Measurements from ENCODE around the gene MBD5. TPM values are rescaled to one million over a fixed set of nuclear protein-coding genes. Genes with fewer than 3 reads are reported as not detected.

The MBD5 gene
- total RNA-seq, 1 donor from 2014 or later: 95.4 TPM

GRCh38 chr2:148360662-148361061 lies 339.8 kb downstream of the MBD5 start:
- Mint-ChIP-seq H3K4me3 (ENCODE audit: unreplicated experiment) (no peak overlapping the region), H3K27me3 (ENCODE audit: unreplicated experiment) (no peaks in the 10 kb centered on the region), H3K36me3 (ENCODE audit: unreplicated experiment) (peaks cover 21% of the 10 kb centered on the region), H3K4me1 (ENCODE audit: low read depth, unreplicated experiment) (no peaks in the 10 kb centered on the region), H3K27ac (ENCODE audit: unreplicated experiment) (no peak overlapping the region), H3K9me3 (ENCODE audit: unreplicated experiment) (peaks cover 13% of the 10 kb centered on the region)
- TF ChIP-seq CTCF (IDR thresholded peaks at IDR 0.05; ENCODE audit: partially characterized antibody, unreplicated experiment): no peak
- no peak for DNase-seq

- Mint-ChIP-seq H3K9me3 (ENCODE audit: unreplicated experiment) (peaks cover 14% of the 10 kb centered on the region), H3K36me3 (ENCODE audit: unreplicated experiment) (peaks cover 31% of the 10 kb centered on the region), H3K27ac (ENCODE audit: unreplicated experiment) (no peak overlapping the region), H3K4me3 (ENCODE audit: unreplicated experiment) (no peak overlapping the region), H3K4me1 (ENCODE audit: low read depth, unreplicated experiment) (no peaks in the 10 kb centered on the region), H3K27me3 (ENCODE audit: unreplicated experiment) (no peaks in the 10 kb centered on the region)
- TF ChIP-seq CTCF (IDR thresholded peaks at IDR 0.05; ENCODE audit: partially characterized antibody, unreplicated experiment): no peak
- DNase-seq: no peak
Observed at GRCh38 chr2:148362144-148362796, 341.4 kb downstream of the MBD5 start.

- no peak for DNase-seq
- H3K36me3 Mint-ChIP-seq (ENCODE audit: unreplicated experiment): peaks cover 19% of the 10 kb centered on the region
- no peaks in the 10 kb centered on the region for H3K4me1 Mint-ChIP-seq (ENCODE audit: low read depth, unreplicated experiment)
- no peaks in the 10 kb centered on the region for H3K27me3 Mint-ChIP-seq (ENCODE audit: unreplicated experiment)
- no peak for TF ChIP-seq CTCF (IDR thresholded peaks at IDR 0.05; ENCODE audit: partially characterized antibody, unreplicated experiment)
- H3K27ac Mint-ChIP-seq (ENCODE audit: unreplicated experiment): no peak overlapping the region
- H3K4me3 Mint-ChIP-seq (ENCODE audit: unreplicated experiment): no peak overlapping the region
- H3K9me3 Mint-ChIP-seq (ENCODE audit: unreplicated experiment): peaks cover 2% of the 10 kb centered on the region
Observed at GRCh38 chr2:148375214-148375613, 354.3 kb downstream of the MBD5 start.

GRCh38 chr2:148391324-148391723 lies 370.4 kb downstream of the MBD5 start:
- H3K27ac Mint-ChIP-seq (ENCODE audit: unreplicated experiment): no peak overlapping the region
- no peaks in the 10 kb centered on the region for H3K36me3 Mint-ChIP-seq (ENCODE audit: unreplicated experiment)
- H3K9me3 Mint-ChIP-seq (ENCODE audit: unreplicated experiment): peaks cover 2% of the 10 kb centered on the region
- no peak for TF ChIP-seq CTCF (IDR thresholded peaks at IDR 0.05; ENCODE audit: partially characterized antibody, unreplicated experiment)
- no peak for DNase-seq
- H3K4me3 Mint-ChIP-seq (ENCODE audit: unreplicated experiment): no peak overlapping the region
- H3K27me3 Mint-ChIP-seq (ENCODE audit: unreplicated experiment): peaks cover 2% of the 10 kb centered on the region
- H3K4me1 Mint-ChIP-seq (ENCODE audit: low read depth, unreplicated experiment): no peaks in the 10 kb centered on the region

GRCh38 chr2:148402786-148403185 lies 381.9 kb downstream of the MBD5 start:
- Mint-ChIP-seq H3K27me3 (ENCODE audit: unreplicated experiment) (peaks cover 2% of the 10 kb centered on the region), H3K4me1 (ENCODE audit: low read depth, unreplicated experiment) (no peaks in the 10 kb centered on the region), H3K9me3 (ENCODE audit: unreplicated experiment) (no peaks in the 10 kb centered on the region), H3K36me3 (ENCODE audit: unreplicated experiment) (no peaks in the 10 kb centered on the region), H3K4me3 (ENCODE audit: unreplicated experiment) (no peak overlapping the region), H3K27ac (ENCODE audit: unreplicated experiment) (no peak overlapping the region)
- TF ChIP-seq CTCF (IDR thresholded peaks at IDR 0.05; ENCODE audit: partially characterized antibody, unreplicated experiment): no peak
- no peak for DNase-seq

Measured in glutamatergic neuron (in vitro differentiated cells).